Left ventricle myocardium superior (tissue), 1 donor: ENCODE data around the gene TRIM47. TPM values are rescaled to one million over a fixed set of nuclear protein-coding genes. Genes with fewer than 3 reads are reported as not detected.
A peak's percentile ranks its signal among the peaks of the same experiment; 100 is the strongest.

Experiments used
- ATAC-seq: fragments of 200-7000 bp; cut with Tn5 transposase; one replicate; pipeline ENCODE4 v1.9.1; 2020; ENCODE audit warnings: mild to moderate bottlenecking, moderate library complexity
- DNase-seq: peaks from one replicate; pipeline ENCODE4 v3.0.0-alpha.2; 2020
- intact Hi-C: fragments of 100-400 bp; cut with micrococcal nuclease; formaldehyde crosslinking; loops from one replicate; pipeline ENCODE4 v1.11.0; 2022
- total RNA-seq: library from RNA; stranded (reverse); fragmentation: NEBNext Ultra II Directional; extraction: Animal tissue kit (Norgen Biotek cat#: 25700); gene quantifications from one replicate; pipeline ENCODE4 v1.2.1, GENCODE V29; 2021
- donor health status: DM: no; HTN: yes; CAD: no; lungs with severe emphysema.

TRIM47 gene
- total RNA-seq, 1 donor from 2014 or later = 24.4 TPM

DNA sequence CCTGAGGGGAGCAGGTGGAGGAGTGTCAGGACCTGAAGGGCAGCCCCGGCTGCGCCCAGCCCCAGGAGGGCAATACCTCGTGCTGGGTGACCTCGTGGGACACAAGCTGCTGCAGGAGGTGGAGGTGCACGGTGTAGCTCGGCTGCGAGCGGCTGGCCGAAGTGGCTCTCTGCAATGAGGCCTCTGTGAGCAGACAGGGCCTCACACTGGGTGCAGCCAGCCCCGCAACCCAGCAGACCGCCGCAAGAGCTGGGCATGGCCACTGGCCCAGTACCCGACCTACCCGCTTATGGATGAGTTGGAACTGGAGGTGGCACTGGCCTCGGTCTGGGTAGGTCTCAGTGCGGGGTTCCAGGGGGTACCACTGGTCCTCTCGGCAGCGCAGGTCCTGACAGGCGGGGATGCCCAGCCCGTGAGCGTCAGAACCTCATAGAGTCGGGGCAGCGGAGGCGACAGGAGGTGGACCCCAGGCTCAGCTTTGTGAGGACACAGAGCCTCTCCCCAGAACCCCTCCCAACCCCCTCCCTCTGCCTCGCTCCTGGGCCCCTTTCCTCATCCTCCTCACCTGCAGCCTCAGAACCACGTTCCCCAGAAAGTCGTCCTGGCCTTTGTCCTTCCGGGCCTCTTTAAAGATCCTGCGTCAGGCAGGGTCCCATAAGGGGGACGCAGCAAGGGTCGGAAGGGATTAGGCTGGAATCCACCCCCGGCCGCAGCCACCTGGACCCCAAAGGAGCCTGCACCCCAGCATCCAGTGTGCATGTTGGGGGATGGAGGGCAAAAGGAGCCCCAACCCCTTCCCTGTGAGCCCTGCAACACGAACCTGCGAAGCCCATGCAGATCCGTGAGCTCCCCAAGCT lies 38.2 kb downstream of the TRIM47 start:
- intact Hi-C loops = no loop called here
- ATAC-seq (no peak), DNase-seq (no peak)

- intact Hi-C loops = no loop called here
- peak; percentile 39 for ATAC-seq
- no peak for DNase-seq
Measured at GRCh38 chr17:75838410-75838809, 40.0 kb downstream of the TRIM47 start.

DNA sequence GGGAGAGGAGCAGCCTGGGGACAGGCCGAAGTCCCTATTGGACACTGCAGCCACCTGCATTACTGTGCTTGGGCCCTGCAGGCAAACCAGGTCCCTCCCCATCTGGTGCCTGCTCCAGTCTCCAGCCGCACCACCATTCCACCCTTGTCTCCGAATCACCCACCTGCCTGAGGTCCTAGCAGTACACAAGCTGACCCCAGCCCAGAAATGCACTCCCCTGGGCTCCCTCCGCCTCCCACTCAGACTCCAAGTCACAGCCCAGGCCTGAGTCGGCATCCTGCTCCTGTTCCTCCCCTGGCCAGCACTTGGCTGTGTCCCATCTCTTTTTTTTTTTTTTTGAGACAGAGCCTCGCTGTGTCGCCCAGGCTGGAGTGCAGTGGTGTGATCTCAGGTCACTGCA lies 40.5 kb downstream of the TRIM47 start:
- ATAC-seq = peak; percentile 19

DNA sequence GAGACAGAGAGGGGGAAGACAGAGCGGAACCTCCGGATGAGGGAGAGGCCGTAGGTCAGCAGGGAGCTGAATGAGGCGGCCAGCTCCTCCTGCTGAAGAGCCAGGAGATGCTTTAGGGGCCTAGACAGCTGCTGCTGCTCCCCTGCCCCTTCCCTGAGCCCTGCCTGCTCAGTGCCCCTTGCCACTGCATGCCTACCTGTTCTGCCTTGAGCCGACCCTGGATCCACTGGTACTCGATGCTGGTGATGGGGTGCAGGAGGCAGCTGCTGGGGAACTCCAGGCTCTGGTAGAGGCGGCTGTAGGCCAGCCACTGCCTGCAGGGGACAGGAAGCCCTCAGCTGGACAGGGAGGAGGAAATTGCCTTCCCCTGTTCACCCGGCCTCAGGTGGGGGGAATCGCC lies 41.8 kb downstream of the TRIM47 start:
- DNase-seq = no peak
- intact Hi-C loops = no loop called here
- no peak for ATAC-seq

More for the DNA sequence above, 40.5 kb downstream of the TRIM47 start:
- DNase-seq = no peak
- intact Hi-C loops = no loop called here

DNA sequence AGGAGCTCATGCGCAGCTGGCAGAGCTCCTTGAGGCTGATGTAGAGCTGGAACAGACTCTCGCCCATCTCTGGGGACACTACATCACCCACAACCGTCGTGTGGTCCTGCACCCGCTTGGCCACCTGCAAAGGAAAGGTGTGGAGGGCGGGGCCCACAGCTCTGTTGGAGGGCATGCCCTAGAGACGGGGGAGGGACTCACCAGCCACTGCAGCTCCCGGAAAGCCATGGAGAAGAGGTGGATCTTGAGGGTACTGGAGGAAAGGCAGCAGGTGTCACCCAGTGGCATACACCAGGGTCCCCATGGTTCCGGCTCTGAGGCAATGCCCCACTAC lies 42.8 kb downstream of the TRIM47 start:
- DNase-seq (no peak), ATAC-seq (no peak)
- intact Hi-C loops = no loop called here

GRCh38 chr17:75834928-75835653 lies 43.3 kb downstream of the TRIM47 start:
- DNase-seq (no peak), ATAC-seq (no peak)
- intact Hi-C loops = no loop called here

DNA sequence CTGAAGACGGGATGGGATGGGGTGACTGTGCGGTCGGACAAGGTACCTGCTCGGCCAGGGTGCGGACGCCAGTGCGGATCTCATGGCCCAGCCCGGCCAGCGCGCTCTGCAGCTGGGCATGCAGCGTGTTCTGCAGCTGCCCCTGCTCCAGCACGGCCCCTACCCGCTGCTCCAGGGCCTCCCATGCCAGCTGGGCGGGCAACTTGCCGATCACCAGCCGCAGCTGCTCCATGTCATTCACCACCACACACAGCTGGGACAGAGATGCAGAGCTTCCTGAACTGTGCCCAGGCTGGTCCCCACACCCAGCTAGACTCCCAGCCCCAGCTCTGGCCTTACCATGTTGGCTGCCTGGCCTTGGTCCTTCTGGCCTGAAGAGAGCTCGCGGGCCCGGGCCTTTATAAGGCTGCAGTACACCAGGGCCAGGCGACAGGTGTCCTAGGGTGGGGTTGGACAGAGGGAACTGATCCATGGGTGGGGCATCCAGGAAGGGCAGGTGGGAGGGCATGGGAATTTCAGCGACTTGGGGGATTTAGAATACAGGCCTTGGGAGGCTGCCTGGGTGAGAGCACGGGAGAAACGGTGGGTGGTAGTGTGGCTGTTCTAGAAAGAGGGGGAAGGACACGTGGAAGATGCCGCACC lies 44.0 kb downstream of the TRIM47 start:
- DNase-seq = no peak
- intact Hi-C loops = no loop called here

DNA sequence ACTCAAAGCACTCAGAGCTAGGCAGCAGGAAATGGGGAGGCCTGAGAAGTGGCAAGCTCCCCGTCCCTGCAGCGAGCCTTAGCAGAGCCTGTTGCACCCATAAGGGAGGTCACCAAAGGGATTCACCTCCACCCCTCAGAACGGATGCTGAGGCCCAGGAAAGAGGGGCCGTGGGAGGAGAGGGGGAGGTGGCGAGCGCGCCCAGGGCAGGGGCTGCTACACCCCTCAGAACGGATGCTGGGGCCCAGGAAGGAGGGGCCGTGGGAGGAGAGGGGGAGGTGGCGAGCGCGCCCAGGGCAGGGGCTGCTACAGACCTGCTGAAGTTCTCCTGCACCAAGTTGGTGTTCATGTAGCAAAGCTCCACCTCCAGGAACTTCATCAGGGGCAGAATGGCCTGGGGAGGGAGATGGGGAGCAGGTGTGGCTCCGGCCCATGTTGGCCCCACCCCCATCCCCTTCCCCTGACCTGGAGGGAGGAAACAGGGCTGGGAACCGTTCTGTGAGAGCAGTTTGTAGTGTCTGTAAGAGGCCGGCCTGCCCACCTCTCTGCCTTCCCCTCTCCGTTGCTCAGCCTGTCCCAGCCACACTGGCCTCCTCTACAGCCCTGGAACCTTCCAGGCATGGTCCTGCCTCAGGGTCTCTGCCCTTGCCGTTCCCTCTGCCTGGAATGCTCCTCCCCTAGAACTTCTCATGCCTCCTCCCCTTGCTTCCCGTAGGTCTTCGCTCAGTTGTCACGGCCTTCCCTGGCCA lies 45.6 kb downstream of the TRIM47 start:
- peak; percentile 56 for ATAC-seq

More for the DNA sequence above, 44.0 kb downstream of the TRIM47 start:
- ATAC-seq = no peak

GRCh38 chr17:75832164-75832651 lies 46.2 kb downstream of the TRIM47 start:
- DNase-seq = no peak
- peak; percentile 1 for ATAC-seq
- intact Hi-C loops = no loop called here

More for the DNA sequence above, 45.6 kb downstream of the TRIM47 start:
- intact Hi-C loops = no loop called here
- no peak for DNase-seq

DNA sequence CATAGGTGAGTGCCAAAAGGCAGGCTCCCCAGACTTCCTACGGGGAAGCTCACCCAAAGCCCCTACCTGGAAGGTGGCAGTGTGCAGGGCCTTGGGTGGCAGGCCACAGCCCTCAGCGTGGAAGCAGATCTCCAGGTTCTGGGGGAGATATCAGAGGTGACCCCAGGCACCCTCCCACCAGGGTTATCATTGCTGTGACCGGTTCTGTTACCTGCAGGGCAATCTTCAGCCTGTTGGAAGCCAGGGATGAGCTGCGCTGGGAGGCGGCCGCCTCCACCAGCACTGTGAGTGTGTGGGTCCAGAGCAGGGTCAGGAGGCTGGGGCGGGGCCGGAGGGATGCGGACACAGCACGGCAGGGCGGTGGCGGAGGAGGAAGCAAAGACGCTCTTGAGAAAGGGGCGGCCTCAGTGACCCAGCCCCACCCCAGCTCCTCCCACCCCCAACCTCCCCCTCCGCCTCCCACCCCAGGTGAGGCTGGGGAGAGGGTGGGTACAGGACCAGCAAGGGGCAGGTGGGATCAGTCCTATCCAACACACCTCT lies 47.3 kb downstream of the TRIM47 start:
- no peak for DNase-seq
- intact Hi-C loops = no loop called here
- ATAC-seq = no peak

DNA sequence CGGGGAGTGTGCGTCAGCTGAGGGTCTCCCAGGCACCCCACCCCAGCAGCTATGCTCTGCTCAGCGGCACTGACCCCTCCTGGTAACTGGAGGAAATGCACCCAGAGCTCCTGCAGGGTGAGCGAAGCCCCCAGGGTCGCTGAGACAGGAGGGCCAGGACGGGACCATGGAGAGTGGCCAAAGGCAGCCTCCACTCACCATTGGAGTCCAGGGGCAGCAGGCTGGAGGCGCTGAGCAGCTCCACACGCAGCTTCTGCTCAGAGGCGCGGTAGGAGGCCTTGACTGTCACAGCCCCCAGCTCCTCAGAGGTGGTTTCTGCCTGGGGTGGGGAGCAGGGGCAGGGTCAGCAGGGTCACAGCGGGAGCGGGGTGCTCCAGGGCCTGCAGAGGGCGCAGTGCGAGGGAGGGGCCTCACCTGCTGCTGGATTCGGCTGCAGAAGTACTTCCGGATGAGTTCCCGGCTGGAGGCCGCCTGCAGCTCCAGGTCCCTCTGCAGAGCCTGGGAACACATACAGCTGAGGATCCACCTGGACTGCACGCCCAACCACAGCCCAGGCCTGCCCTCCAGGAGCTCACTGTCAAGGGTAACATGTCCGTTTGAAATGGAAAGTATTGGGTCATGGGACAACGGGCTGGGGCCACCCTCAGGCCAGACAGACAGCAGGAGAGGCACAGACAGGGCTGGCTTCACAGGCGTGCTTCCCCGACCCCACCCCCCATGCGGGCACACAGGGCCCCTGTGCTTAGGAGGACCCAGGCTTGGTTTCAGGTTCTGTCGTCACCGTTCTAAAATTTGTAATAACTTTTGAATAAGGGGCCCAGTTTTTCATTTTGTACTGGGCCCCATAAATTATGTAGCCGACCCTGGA lies 48.0 kb downstream of the TRIM47 start:
- intact Hi-C loops = no loop called here
- DNase-seq = no peak
- ATAC-seq = no peak

GRCh38 chr17:75829747-75830146 lies 48.6 kb downstream of the TRIM47 start:
- intact Hi-C loops = no loop called here
- no peak for ATAC-seq
- DNase-seq = no peak

GRCh38 chr17:75828741-75829140 lies 49.6 kb downstream of the TRIM47 start:
- DNase-seq (no peak), ATAC-seq (no peak)
- intact Hi-C loops = no loop called here

- ATAC-seq = no peak
- no peak for DNase-seq
- intact Hi-C loops = no loop called here
Measured at GRCh38 chr17:75828076-75828400, 50.3 kb downstream of the TRIM47 start.

GRCh38 chr17:75827308-75828075 lies 50.9 kb downstream of the TRIM47 start:
- intact Hi-C loops = no loop called here
- peak; percentile 87 for DNase-seq
- ATAC-seq = peak; percentile 75

DNA sequence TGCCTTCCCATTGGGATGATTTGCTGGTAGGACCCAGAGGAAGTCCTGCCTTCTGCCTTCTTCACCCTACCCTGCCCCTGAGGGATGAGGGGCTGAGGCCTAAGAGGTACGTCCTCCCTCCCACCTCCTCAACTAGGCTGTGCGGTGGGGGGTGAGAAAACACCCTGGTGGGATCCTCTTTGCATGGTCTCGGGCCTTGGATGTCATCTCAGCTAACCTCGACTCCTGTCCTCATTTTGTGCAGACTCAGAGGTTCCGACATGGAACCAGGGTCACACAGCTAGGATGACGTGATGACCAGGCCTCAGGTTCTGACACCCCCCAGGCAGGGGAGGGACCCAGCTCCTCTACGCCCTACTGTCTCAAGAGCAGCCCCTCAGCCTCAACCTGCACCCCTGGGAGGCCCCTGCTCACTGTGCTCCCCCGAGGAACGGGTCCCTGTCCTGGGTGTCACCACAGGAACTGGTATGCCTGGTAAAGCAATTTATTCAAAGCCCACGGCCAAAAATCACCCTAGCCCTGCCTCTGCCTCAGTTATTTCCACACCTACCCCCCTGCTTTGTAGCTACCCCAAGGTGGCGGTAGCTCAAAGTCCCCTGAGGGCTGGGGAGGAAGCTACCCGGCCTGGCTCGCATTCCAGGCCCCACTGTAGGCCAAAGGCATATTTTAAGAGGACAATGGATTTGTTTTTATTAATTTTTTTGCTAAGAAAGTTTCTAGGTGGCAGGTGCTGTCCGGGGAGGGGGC lies 51.6 kb downstream of the TRIM47 start:
- ATAC-seq (peak; percentile 2), DNase-seq (no peak)
- intact Hi-C loops = no loop called here
